HEK293 (cell line): Measurements from ENCODE around the gene UNC5CL.

Experiments used
- CTCF ChIA-PET: fragments of 350-600 bp; formaldehyde crosslinking; extraction: SDS; loops from one replicate; lab custom pipeline; 2021; ENCODE audit warnings: antibody characterized with exemption; lab: Yijun Ruan, JAX
- POLR2A ChIA-PET: fragments of 300-600 bp; formaldehyde crosslinking; extraction: SDS; loops from one replicate; lab custom pipeline; 2020; ENCODE audit warnings: antibody characterized with exemption, inconsistent platforms; lab: Yijun Ruan, JAX
- H3K27ac ChIP-seq: fragments of 200-500 bp; sonication (Bioruptor generic); 2 replicates; pipeline ENCODE4 v1.5.1; 2014; ENCODE audit warnings: low read depth, low read length, control low read depth, inconsistent platforms; ENCODE audit errors: extremely low read depth
- H3K36me3 ChIP-seq, 2 experiments: fragments of 200-500 bp in 1 of 2; sonication (Bioruptor generic) in 1 of 2; 1 replicate in 1 of 2; 2 replicates in 1 of 2; pipeline ENCODE4 v1.5.1; 2014 to 2017; ENCODE audit warnings: inconsistent platforms in 2 of 2, low read length in 2 of 2; ENCODE audit not compliant: control insufficient read depth in 2 of 2, insufficient read depth in 1 of 2
- H3K4me1 ChIP-seq: fragments of 200-500 bp; sonication (Bioruptor generic); 2 replicates; pipeline ENCODE4 v1.5.1; 2014; ENCODE audit warnings: mild to moderate bottlenecking, low read length, inconsistent platforms; ENCODE audit not compliant: control insufficient read depth, insufficient read depth
- H3K4me3 ChIP-seq: 2 replicates; pipeline ENCODE4 v1.5.1; 2011; ENCODE audit warnings: low read depth, mild to moderate bottlenecking, control low read depth, low read length, moderate library complexity
- H3K9me3 ChIP-seq: fragments of 200-500 bp; sonication (Bioruptor generic); 2 replicates; pipeline ENCODE4 v1.5.1; 2014; ENCODE audit warnings: low read depth, low read length, inconsistent platforms; ENCODE audit not compliant: control insufficient read depth, insufficient read depth
- HOXC10 ChIP-seq: sonication (generic); formaldehyde crosslinking; IDR thresholded peaks from 2 replicates; pipeline ENCODE4 v1.8.1; 2023; ENCODE audit warnings: mild to moderate bottlenecking, missing genetic modification reagents
- KLF8 ChIP-seq: fragments of 450-650 bp; formaldehyde crosslinking; IDR thresholded peaks from 2 replicates; pipeline ENCODE4 v1.5.1; 2016; ENCODE audit warnings: missing biosample characterization, missing genetic modification characterization
- MZF1 ChIP-seq: fragments of 450-650 bp; formaldehyde crosslinking; IDR thresholded peaks from 2 replicates; pipeline ENCODE4 v1.5.1; 2017; ENCODE audit warnings: missing biosample characterization, missing genetic modification characterization, borderline replicate concordance
- SCRT1 ChIP-seq: fragments of 450-650 bp; formaldehyde crosslinking; IDR thresholded peaks from 2 replicates; pipeline ENCODE4 v1.5.1; 2016; ENCODE audit warnings: missing biosample characterization, missing genetic modification characterization, borderline replicate concordance
- SP3 ChIP-seq: fragments of 450-650 bp; formaldehyde crosslinking; IDR thresholded peaks from 2 replicates; pipeline ENCODE4 v1.5.1; 2016; ENCODE audit warnings: missing biosample characterization, missing genetic modification characterization
- SP7 ChIP-seq: fragments of 450-650 bp; formaldehyde crosslinking; IDR thresholded peaks from 2 replicates; pipeline ENCODE4 v1.5.1; 2016; ENCODE audit warnings: missing biosample characterization, missing genetic modification characterization
- ZBTB17 ChIP-seq: fragments of 450-650 bp; formaldehyde crosslinking; IDR thresholded peaks from 2 replicates; pipeline ENCODE4 v1.5.1; 2016; ENCODE audit warnings: missing biosample characterization, missing genetic modification characterization
- ZBTB8A ChIP-seq: fragments of 450-650 bp; formaldehyde crosslinking; IDR thresholded peaks from 2 replicates; pipeline ENCODE4 v1.5.1; 2016; ENCODE audit warnings: missing biosample characterization, missing genetic modification characterization
- ZFHX2 ChIP-seq: fragments of 450-650 bp; formaldehyde crosslinking; conservative IDR thresholded peaks from 2 replicates; pipeline ENCODE4 v1.5.1; 2016; ENCODE audit warnings: missing biosample characterization, missing genetic modification characterization
- ZFP69B ChIP-seq: fragments of 450-650 bp; formaldehyde crosslinking; IDR thresholded peaks from 2 replicates; pipeline ENCODE4 v1.5.1; 2016; ENCODE audit warnings: missing biosample characterization, missing genetic modification characterization
- ZNF10 ChIP-seq: fragments of 450-650 bp; formaldehyde crosslinking; IDR thresholded peaks from 2 replicates; pipeline ENCODE4 v1.5.1; 2017; ENCODE audit warnings: missing biosample characterization, missing genetic modification characterization
- ZNF138 ChIP-seq: fragments of 450-650 bp; formaldehyde crosslinking; IDR thresholded peaks from 2 replicates; pipeline ENCODE4 v1.5.1; 2016; ENCODE audit warnings: missing biosample characterization, missing genetic modification characterization, borderline replicate concordance
- ZNF16 ChIP-seq: fragments of 450-650 bp; formaldehyde crosslinking; IDR thresholded peaks from 2 replicates; pipeline ENCODE4 v1.5.1; 2016; ENCODE audit warnings: low read depth, missing biosample characterization, missing genetic modification characterization
- ZNF202 ChIP-seq: fragments of 450-650 bp; formaldehyde crosslinking; IDR thresholded peaks from 2 replicates; pipeline ENCODE4 v1.5.1; 2016; ENCODE audit warnings: missing biosample characterization, missing genetic modification characterization, borderline replicate concordance
- ZNF239 ChIP-seq: fragments of 450-650 bp; formaldehyde crosslinking; IDR thresholded peaks from 2 replicates; pipeline ENCODE4 v1.5.1; 2016; ENCODE audit warnings: missing biosample characterization, missing genetic modification characterization
- ZNF292 ChIP-seq: fragments of 450-650 bp; formaldehyde crosslinking; IDR thresholded peaks from 2 replicates; pipeline ENCODE4 v1.5.1; 2016; ENCODE audit warnings: low read depth, missing biosample characterization, missing genetic modification characterization, borderline replicate concordance
- ZNF391 ChIP-seq: fragments of 450-650 bp; formaldehyde crosslinking; IDR thresholded peaks from 2 replicates; pipeline ENCODE4 v1.5.1; 2016; ENCODE audit warnings: low read depth, missing biosample characterization, missing genetic modification characterization, borderline replicate concordance
- ZNF473 ChIP-seq: fragments of 450-650 bp; formaldehyde crosslinking; IDR thresholded peaks from 2 replicates; pipeline ENCODE4 v1.5.1; 2017; ENCODE audit warnings: missing biosample characterization, missing genetic modification characterization
- ZNF561 ChIP-seq: fragments of 450-650 bp; IDR thresholded peaks from 2 replicates; pipeline ENCODE4 v1.5.1; 2018; ENCODE audit warnings: missing biosample characterization, missing genetic modification characterization, borderline replicate concordance
- ZNF621 ChIP-seq: fragments of 450-650 bp; formaldehyde crosslinking; IDR thresholded peaks from 2 replicates; pipeline ENCODE4 v1.5.1; 2017; ENCODE audit warnings: missing biosample characterization, missing genetic modification characterization
- ZNF701 ChIP-seq: fragments of 450-650 bp; formaldehyde crosslinking; IDR thresholded peaks from 2 replicates; pipeline ENCODE4 v1.5.1; 2016; ENCODE audit warnings: missing biosample characterization, missing genetic modification characterization
- ZNF747 ChIP-seq: fragments of 450-650 bp; formaldehyde crosslinking; IDR thresholded peaks from 2 replicates; pipeline ENCODE4 v1.5.1; 2016; ENCODE audit warnings: missing biosample characterization, missing genetic modification characterization
- ZNF776 ChIP-seq: fragments of 450-650 bp; formaldehyde crosslinking; IDR thresholded peaks from 2 replicates; pipeline ENCODE4 v1.5.0; 2017; ENCODE audit warnings: missing biosample characterization, missing genetic modification characterization, borderline replicate concordance
- ZNF791 ChIP-seq: fragments of 450-650 bp; formaldehyde crosslinking; IDR thresholded peaks from 2 replicates; pipeline ENCODE4 v1.5.1; 2016; ENCODE audit warnings: missing biosample characterization, missing genetic modification characterization
- ZSCAN16 ChIP-seq: fragments of 450-650 bp; formaldehyde crosslinking; IDR thresholded peaks from 2 replicates; pipeline ENCODE4 v1.5.1; 2016; ENCODE audit warnings: missing biosample characterization, missing genetic modification characterization
- ZSCAN30 ChIP-seq: fragments of 450-650 bp; IDR thresholded peaks from 2 replicates; pipeline ENCODE4 v1.5.1; 2018; ENCODE audit warnings: missing biosample characterization, mild to moderate bottlenecking, missing genetic modification characterization, moderate library complexity
- TF ChIP-seq, protein P1 (sequence below): fragments of 450-650 bp; formaldehyde crosslinking; IDR thresholded peaks from 2 replicates; pipeline ENCODE4 v1.5.1; 2016; ENCODE audit warnings: missing biosample characterization, missing genetic modification characterization
- TF ChIP-seq, protein P2 (sequence below): fragments of 450-650 bp; formaldehyde crosslinking; IDR thresholded peaks from 2 replicates; pipeline ENCODE4 v1.5.1; 2017; ENCODE audit warnings: missing biosample characterization, missing genetic modification characterization
- TF ChIP-seq, protein P3 (sequence below): fragments of 450-650 bp; formaldehyde crosslinking; IDR thresholded peaks from 2 replicates; pipeline ENCODE4 v1.5.1; 2017; ENCODE audit warnings: missing biosample characterization, missing genetic modification characterization

Gene UNC5CL

GRCh38 chr6:41079080-41079479 lies 40.1 kb upstream of the UNC5CL start (continued):
- TF ChIP-seq, protein P1, sequence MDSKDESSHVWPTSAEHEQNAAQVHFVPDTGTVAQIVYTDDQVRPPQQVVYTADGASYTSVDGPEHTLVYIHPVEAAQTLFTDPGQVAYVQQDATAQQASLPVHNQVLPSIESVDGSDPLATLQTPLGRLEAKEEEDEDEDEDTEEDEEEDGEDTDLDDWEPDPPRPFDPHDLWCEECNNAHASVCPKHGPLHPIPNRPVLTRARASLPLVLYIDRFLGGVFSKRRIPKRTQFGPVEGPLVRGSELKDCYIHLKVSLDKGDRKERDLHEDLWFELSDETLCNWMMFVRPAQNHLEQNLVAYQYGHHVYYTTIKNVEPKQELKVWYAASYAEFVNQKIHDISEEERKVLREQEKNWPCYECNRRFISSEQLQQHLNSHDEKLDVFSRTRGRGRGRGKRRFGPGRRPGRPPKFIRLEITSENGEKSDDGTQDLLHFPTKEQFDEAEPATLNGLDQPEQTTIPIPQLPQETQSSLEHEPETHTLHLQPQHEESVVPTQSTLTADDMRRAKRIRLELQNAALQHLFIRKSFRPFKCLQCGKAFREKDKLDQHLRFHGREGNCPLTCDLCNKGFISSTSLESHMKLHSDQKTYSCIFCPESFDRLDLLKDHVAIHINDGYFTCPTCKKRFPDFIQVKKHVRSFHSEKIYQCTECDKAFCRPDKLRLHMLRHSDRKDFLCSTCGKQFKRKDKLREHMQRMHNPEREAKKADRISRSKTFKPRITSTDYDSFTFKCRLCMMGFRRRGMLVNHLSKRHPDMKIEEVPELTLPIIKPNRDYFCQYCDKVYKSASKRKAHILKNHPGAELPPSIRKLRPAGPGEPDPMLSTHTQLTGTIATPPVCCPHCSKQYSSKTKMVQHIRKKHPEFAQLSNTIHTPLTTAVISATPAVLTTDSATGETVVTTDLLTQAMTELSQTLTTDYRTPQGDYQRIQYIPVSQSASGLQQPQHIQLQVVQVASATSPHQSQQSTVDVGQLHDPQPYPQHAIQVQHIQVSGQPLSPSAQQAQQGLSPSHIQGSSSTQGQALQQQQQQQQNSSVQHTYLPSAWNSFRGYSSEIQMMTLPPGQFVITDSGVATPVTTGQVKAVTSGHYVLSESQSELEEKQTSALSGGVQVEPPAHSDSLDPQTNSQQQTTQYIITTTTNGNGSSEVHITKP (tag by site-specific recombination), result no peak
- TF ChIP-seq ZNF138 (tag by site-specific recombination) (no peak), ZNF791 (tag by site-specific recombination) (no peak)

- no peak overlapping the region for H3K27ac ChIP-seq
- POLR2A ChIA-PET, result no interaction called here
- H3K36me3 ChIP-seq, result peaks cover 18 to 40% of the 10 kb centered on the region in 2 experiments
- H3K4me1 ChIP-seq, result 0 out of 2 replicates have a peak, but pooled peaks cover 2% of the 10 kb centered on the region
- H3K4me3 ChIP-seq, result no peak overlapping the region
- H3K9me3 ChIP-seq, result no peaks in the 10 kb centered on the region
- CTCF ChIA-PET, result interaction anchor here (0.9 to 1.5 kb wide), 4 partner anchors 9 to 229 kb away, joined by 3 to 4 read pairs (median 3); no protein-coding TSS in a partner anchor
- no peak for TF ChIP-seq ZBTB17
- no peak for TF ChIP-seq ZBTB8A (tag by site-specific recombination)
- TF ChIP-seq ZSCAN30 (tag by site-specific recombination), result no peak
- TF ChIP-seq ZNF10 (tag by site-specific recombination), result no peak
- TF ChIP-seq ZNF391, result no peak
- TF ChIP-seq SCRT1 (tag by site-specific recombination), result no peak
- TF ChIP-seq ZNF239 (tag by site-specific recombination), result no peak
- TF ChIP-seq ZNF776 (tag by site-specific recombination), result no peak
- TF ChIP-seq ZFP69B, result no peak
- TF ChIP-seq ZNF747 (tag by site-specific recombination), result no peak
- no peak for TF ChIP-seq ZNF621 (tag by site-specific recombination)
- TF ChIP-seq SP3, result no peak
- no peak for TF ChIP-seq HOXC10 (CRISPR knock-in tag)
- no peak for TF ChIP-seq ZNF202 (tag by site-specific recombination)
- TF ChIP-seq ZNF561 (tag by site-specific recombination), result no peak
- TF ChIP-seq, protein P2, sequence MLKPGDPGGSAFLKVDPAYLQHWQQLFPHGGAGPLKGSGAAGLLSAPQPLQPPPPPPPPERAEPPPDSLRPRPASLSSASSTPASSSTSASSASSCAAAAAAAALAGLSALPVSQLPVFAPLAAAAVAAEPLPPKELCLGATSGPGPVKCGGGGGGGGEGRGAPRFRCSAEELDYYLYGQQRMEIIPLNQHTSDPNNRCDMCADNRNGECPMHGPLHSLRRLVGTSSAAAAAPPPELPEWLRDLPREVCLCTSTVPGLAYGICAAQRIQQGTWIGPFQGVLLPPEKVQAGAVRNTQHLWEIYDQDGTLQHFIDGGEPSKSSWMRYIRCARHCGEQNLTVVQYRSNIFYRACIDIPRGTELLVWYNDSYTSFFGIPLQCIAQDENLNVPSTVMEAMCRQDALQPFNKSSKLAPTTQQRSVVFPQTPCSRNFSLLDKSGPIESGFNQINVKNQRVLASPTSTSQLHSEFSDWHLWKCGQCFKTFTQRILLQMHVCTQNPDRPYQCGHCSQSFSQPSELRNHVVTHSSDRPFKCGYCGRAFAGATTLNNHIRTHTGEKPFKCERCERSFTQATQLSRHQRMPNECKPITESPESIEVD, result no peak
- no peak for TF ChIP-seq SP7 (tag by site-specific recombination)
- TF ChIP-seq MZF1 (tag by site-specific recombination), result no peak
Observed at GRCh38 chr6:41078101-41078500, 39.1 kb upstream of the UNC5CL start.

- Histone ChIP-seq H3K4me1 (0 out of 2 replicates have a peak, but pooled peaks cover 2% of the 10 kb centered on the region), H3K27ac (no peak overlapping the region), H3K36me3 (peaks cover 18 to 35% of the 10 kb centered on the region in 2 experiments), H3K9me3 (no peaks in the 10 kb centered on the region), H3K4me3 (no peak overlapping the region)
- ChIA-PET POLR2A (no interaction called here), CTCF (interaction anchor here (1.3 to 1.5 kb wide), 2 partner anchors 15 to 229 kb away, joined by 3 read pairs; no protein-coding TSS in a partner anchor)
- TF ChIP-seq ZNF473 (tag by site-specific recombination) (no peak), ZNF292 (tag by site-specific recombination) (no peak), ZSCAN16 (tag by site-specific recombination) (no peak), ZNF16 (tag by site-specific recombination) (no peak), SCRT1 (tag by site-specific recombination) (no peak), ZNF701 (no peak), ZFHX2 (tag by site-specific recombination) (no peak), ZNF10 (tag by site-specific recombination) (no peak), KLF8 (no peak)
- TF ChIP-seq, protein P3, sequence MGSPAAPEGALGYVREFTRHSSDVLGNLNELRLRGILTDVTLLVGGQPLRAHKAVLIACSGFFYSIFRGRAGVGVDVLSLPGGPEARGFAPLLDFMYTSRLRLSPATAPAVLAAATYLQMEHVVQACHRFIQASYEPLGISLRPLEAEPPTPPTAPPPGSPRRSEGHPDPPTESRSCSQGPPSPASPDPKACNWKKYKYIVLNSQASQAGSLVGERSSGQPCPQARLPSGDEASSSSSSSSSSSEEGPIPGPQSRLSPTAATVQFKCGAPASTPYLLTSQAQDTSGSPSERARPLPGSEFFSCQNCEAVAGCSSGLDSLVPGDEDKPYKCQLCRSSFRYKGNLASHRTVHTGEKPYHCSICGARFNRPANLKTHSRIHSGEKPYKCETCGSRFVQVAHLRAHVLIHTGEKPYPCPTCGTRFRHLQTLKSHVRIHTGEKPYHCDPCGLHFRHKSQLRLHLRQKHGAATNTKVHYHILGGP (tag by site-specific recombination), result no peak
Observed at GRCh38 chr6:41077536-41077935, 38.5 kb upstream of the UNC5CL start.
